Measurements from ENCODE around the gene IER3.

GRCh38 chr6:30749554-30750378, 5.4 kb upstream of the IER3 start:
- TF ChIP-seq CTCF (IDR thresholded peaks at IDR 0.05 in 8 of 11, conservative IDR thresholded peaks at IDR 0.05 in 3 of 11) (no peak), POLR2A (IDR thresholded peaks at IDR 0.05) (no peak), POLR2AphosphoS5 (IDR thresholded peaks at IDR 0.05) (no peak)

Data from spleen (tissue), 7 donors.